ENCODE results near the gene MYB. TPM values are rescaled to one million over a fixed set of nuclear protein-coding genes. Genes with fewer than 3 reads are reported as not detected.
A peak's percentile ranks its signal among the peaks of the same experiment; 100 is the strongest.

MYB gene
- total and polyA plus RNA-seq, 5 donors = 0.12 to 0.14 TPM; not detected in 3

DNA sequence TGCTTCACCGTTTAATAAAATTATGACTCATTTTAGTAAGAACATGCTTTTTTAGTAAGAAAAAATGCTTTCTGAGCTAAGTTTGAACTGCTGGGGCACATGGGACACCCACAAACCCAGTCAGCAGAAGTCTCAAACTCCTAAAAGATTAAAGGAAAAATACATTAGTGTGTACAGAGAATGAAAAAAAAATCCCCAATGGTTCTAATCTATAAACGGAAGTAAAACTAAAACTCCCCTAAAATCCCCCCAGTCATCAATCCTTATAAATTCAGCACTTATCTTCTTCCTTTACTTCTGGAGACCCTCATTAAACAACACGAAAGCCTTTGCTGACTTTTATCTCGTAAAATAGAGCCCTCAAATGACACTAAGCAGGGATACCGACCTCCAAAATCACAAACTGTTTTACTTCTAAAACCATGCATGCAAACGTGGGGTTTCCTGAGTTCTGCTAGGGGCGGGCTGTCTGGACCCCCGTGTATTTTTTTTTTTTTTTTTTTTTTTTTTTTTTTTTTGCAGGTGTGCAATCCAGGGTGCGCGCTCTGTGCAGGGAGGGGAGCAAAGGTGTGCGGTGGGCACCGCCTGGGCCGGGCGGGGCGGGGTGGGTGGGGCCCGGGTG lies 1.1 kb upstream of the MYB start:
- WGBS = 13% methylated on average over 16 of the region's 16 CpGs
- no peak for ATAC-seq
- DNase-seq = no peak
- Histone ChIP-seq H3K27ac (ENCODE audit: low read length) (no peak overlapping the region), H3K4me1 (ENCODE audit: control insufficient read depth, insufficient read depth, low read length) (peaks cover 5% of the 10 kb centered on the region), H3K4me3 (ENCODE audit: low read length) (peak overlapping the region; percentile 73), H3K9me3 (ENCODE audit: control insufficient read depth, low read length) (no peaks in the 10 kb centered on the region), H3K27me3 (ENCODE audit: control insufficient read depth, insufficient read depth) (no peaks in the 10 kb centered on the region)
- intact Hi-C loops (cut with DNase I) = no loop called here

DNA sequence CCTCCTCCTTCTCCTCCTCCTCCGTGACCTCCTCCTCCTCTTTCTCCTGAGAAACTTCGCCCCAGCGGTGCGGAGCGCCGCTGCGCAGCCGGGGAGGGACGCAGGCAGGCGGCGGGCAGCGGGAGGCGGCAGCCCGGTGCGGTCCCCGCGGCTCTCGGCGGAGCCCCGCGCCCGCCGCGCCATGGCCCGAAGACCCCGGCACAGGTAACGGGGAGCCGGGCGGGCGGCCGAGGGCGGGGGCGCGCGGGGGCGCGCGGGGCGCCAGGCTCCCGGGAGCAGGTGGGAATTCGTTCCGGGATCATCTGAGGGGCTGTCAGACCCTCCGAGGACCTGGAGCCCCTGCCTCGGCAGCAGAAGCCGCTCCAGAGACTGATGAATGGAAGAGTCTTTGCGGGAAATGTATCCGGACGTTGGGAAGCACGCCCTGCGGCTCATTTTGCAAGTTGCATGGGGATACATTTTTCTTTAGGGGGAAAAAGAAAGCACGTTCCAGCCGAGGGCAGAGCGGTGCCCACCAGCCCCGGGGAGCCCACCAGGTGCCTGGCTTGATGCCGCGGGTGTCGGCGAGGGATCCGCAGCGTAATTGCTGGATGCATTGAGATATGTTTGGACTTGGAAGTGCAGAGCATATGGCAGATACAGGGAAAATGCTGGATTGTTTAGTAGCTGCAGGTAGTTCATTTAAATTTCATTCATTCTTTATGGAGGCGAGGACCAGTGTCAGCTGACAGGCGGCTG lies 394 bp downstream of the MYB start:
- H3K27ac ChIP-seq (ENCODE audit: low read length) = no peak overlapping the region
- ATAC-seq = peak in 1 of 2 donors; percentile 22
- peak overlapping the region; percentile 73 for H3K4me3 ChIP-seq (ENCODE audit: low read length)
- whole genome bisulfite sequencing = under 1% methylated on average over 62 of the region's 62 CpGs
- DNase-seq = peak in 1 of 3 donors; percentile 34
- intact Hi-C loops (cut with DNase I) = no loop called here
- no peaks in the 10 kb centered on the region for H3K27me3 ChIP-seq (ENCODE audit: control insufficient read depth, insufficient read depth)
- peaks cover 5% of the 10 kb centered on the region for H3K4me1 ChIP-seq (ENCODE audit: control insufficient read depth, insufficient read depth, low read length)
- no peaks in the 10 kb centered on the region for H3K9me3 ChIP-seq (ENCODE audit: control insufficient read depth, low read length)

DNA sequence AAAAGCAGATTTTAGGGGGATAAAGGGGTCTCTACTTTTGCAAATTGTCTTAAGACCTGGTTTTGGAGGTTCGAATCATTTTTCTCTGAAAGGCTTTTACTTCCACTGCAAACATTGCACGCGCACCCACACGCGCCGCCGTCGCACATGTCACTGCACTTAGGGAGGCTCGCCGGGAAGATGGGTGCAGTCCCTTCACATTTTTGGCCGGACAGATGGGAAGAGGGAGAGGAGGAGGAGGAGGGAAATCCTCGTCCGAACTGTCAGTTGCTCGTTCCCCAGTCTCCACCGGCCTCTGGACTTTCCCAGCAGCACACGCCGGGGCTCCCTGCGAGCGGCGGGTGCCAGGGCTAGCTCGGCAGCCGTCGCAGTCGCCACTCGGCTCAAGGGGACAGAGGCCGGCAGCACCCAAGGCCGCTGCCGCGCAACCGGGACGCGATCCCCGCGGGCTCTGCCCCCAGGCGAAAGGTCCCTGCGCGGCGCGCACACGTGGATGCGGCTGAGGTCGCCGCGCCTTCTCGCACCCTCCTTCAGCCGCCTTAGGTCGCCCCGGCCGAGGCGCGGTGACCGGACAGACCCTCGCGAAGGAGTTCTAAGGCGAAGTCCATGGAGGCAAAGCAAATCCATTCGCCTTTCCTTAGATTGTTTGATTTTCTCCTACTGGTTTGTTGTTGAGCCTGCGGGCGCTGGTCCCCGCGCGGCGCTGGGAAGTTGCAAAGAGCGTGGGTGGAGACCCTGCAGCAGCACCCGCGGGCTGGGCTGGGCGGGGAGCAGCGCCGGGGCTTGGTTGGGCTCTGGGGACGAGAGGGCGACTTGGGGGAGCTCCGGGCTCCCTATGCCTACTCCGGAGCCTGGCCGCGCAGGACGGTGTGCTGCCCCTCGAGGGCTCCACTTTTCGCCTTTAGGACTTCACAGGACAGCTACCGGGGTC lies 1.2 kb downstream of the MYB start:
- no peaks in the 10 kb centered on the region for H3K27me3 ChIP-seq (ENCODE audit: control insufficient read depth, insufficient read depth)
- H3K4me3 ChIP-seq (ENCODE audit: low read length) = peak overlapping the region; percentile 73
- WGBS = under 1% methylated on average over 78 of the region's 78 CpGs
- DNase-seq (peak in 2 of 3 donors; percentile 15 to 59), ATAC-seq (peak; percentile 40 to 53)
- peaks cover 5% of the 10 kb centered on the region for H3K4me1 ChIP-seq (ENCODE audit: control insufficient read depth, insufficient read depth, low read length)
- intact Hi-C loops (cut with DNase I) = no loop called here
- no peaks in the 10 kb centered on the region for H3K9me3 ChIP-seq (ENCODE audit: control insufficient read depth, low read length)
- no peak overlapping the region for H3K27ac ChIP-seq (ENCODE audit: low read length)

DNA sequence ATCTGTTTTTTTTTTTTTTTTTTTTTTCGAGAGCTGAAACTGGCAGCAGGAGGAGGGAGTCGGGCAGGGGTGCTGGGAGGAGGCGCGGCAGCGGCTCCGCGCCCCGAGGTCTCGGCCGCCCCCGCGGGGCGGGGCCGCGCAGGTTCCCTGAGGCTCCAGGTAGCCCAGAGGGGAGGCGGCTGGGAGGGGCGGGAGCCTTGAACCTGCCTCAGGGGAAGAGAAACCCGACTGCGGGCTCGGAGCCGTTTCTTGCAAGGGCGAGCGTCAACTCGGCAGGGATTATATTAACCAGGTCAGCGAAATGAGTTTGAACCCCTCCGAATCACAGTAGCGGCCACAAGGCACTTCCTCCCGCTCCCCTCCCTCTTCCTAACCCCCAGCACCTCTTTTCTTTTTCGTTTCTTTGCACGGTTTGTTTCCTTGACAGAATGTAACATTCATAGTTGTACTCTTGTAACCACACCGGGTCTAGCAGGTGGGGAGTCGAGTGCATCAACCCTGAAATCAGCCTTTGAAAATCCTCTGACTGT lies 2.0 kb downstream of the MYB start:
- H3K27ac ChIP-seq (ENCODE audit: low read length) = no peak overlapping the region
- 2% methylated on average over 32 of the region's 32 CpGs for WGBS
- H3K9me3 ChIP-seq (ENCODE audit: control insufficient read depth, low read length) = no peaks in the 10 kb centered on the region
- no peaks in the 10 kb centered on the region for H3K27me3 ChIP-seq (ENCODE audit: control insufficient read depth, insufficient read depth)
- peaks cover 5% of the 10 kb centered on the region for H3K4me1 ChIP-seq (ENCODE audit: control insufficient read depth, insufficient read depth, low read length)
- intact Hi-C loops (cut with DNase I) = no loop called here
- H3K4me3 ChIP-seq (ENCODE audit: low read length) = peak overlapping the region; percentile 73
- DNase-seq (peak in 1 of 3 donors; percentile 49), ATAC-seq (peak; percentile 17 to 30)

DNA sequence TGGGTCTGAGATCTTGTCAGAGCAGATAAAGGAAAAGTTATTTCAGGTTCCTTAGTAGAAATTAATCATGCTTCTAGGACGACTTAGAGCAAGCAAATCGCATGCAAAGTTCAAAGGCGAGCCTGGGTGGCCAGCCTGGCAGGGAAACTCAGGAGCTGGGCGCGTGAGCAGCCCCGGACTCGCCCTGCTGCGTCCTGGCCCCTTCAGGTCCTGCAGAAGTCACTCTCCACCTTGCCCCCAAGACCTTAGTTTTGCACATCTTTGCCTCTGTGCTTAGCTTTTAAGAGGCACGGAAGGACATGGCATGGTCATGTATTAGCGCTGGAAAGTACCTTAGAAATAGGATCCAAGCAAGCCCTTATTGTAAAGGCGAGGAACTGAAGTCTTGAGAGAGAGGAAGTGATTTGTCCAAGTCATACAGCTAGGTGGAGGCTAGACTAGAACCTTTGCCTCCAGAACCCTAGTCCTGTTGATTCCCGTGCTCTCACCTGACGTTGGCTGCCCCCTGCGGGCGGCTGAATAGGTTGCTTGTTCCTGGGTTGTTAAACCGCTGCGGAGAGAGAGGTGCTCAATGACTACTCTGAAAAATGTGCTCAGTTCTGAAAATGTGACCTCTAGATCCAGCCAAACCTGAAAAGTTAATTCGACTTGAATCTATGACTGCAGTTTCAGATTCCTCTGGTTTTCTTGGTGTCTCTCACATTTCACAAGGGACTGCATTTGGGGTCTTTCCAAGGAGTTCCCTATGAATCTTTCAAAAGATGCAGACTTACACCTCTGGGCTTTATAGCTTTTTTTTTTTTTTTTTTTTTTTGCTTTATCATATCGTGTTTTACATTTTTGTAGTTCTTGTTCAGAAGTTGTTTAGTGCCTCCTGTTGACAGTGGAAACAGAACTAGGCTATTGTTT lies 2.7 kb downstream of the MYB start:
- Histone ChIP-seq H3K27me3 (ENCODE audit: control insufficient read depth, insufficient read depth) (no peaks in the 10 kb centered on the region), H3K4me1 (ENCODE audit: control insufficient read depth, insufficient read depth, low read length) (peaks cover 5% of the 10 kb centered on the region), H3K4me3 (ENCODE audit: low read length) (peak overlapping the region; percentile 1), H3K27ac (ENCODE audit: low read length) (no peak overlapping the region), H3K9me3 (ENCODE audit: control insufficient read depth, low read length) (no peaks in the 10 kb centered on the region)
- peak in 1 of 2 donors; percentile 13 for ATAC-seq
- 10% methylated on average over 19 of the region's 19 CpGs for WGBS
- intact Hi-C loops (cut with DNase I) = no loop called here
- peak in 2 of 3 donors; percentile 51 to 66 for DNase-seq

DNA sequence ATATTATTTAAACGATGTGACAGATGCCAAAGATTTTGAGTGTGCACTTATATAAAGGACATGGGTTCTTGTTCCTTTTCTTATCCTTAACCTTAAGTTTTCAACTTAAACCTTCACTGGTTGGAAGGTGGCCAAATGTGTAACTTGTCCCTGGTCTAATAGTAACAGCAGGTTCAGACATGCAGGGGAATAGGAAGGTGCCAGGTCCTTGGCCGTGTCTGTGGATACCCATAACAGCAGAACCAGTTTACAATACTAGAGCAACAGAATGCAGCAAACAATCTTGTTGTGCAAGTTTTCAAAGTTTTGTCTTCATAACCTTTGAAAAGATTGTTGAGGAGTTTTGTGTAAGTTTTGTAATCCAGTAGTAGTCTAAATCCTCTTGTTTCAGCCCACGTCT lies 4.4 kb downstream of the MYB start:
- 91% methylated on average over 3 of the region's 3 CpGs for WGBS
- no peaks in the 10 kb centered on the region for H3K27me3 ChIP-seq (ENCODE audit: control insufficient read depth, insufficient read depth)
- no peak overlapping the region for H3K4me3 ChIP-seq (ENCODE audit: low read length)
- no peak overlapping the region for H3K27ac ChIP-seq (ENCODE audit: low read length)
- DNase-seq = no peak
- ATAC-seq = no peak
- H3K9me3 ChIP-seq (ENCODE audit: control insufficient read depth, low read length) = no peaks in the 10 kb centered on the region
- H3K4me1 ChIP-seq (ENCODE audit: control insufficient read depth, insufficient read depth, low read length) = peaks cover 5% of the 10 kb centered on the region
- intact Hi-C loops (cut with DNase I) = no loop called here

DNA sequence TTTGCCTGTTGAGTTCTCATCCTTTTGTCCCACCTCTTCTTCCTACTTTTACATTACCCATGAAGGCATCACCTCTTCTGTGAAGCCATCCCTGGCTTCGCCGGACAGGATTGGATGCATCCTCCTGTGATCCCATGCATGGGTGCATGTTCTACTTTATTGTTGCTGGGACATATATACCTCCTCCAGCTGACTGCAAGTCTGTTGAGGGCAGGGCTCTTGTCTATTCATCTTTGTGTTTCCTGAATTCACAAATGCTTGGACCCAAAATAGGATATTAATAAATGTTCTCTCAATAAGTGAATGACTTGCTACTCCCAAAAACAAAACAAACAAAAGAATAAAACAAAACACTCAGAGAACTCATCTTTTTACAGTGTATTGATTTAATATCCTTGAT lies 5.1 kb downstream of the MYB start:
- Histone ChIP-seq H3K4me1 (ENCODE audit: control insufficient read depth, insufficient read depth, low read length) (peaks cover 5% of the 10 kb centered on the region), H3K9me3 (ENCODE audit: control insufficient read depth, low read length) (no peaks in the 10 kb centered on the region), H3K27ac (ENCODE audit: low read length) (no peak overlapping the region), H3K27me3 (ENCODE audit: control insufficient read depth, insufficient read depth) (no peaks in the 10 kb centered on the region), H3K4me3 (ENCODE audit: low read length) (no peak overlapping the region)
- WGBS = 97% methylated on average over 2 of the region's 2 CpGs
- ATAC-seq = no peak
- DNase-seq = no peak
- intact Hi-C loops (cut with DNase I) = no loop called here

DNA sequence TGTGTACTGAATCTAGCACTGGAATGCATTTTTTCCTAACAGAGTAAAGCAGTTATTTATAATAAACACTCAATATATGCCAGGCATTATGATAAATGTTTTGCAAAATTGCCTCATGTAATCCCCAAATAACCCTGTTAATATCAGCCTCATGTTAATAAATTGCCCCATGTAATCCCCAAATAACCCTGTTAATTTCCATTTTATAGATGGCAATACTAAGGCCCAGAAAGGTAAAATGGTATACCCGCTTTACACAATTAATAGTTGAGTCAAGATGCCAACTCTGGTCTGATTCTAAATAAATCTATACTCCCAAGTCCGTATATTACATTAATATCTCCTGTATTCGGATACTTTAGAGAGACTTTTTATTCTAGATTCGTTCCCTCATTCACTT lies 6.3 kb downstream of the MYB start:
- Histone ChIP-seq H3K27ac (ENCODE audit: low read length) (no peak overlapping the region), H3K27me3 (ENCODE audit: control insufficient read depth, insufficient read depth) (no peaks in the 10 kb centered on the region), H3K9me3 (ENCODE audit: control insufficient read depth, low read length) (no peaks in the 10 kb centered on the region), H3K4me3 (ENCODE audit: low read length) (no peak overlapping the region), H3K4me1 (ENCODE audit: control insufficient read depth, insufficient read depth, low read length) (peaks cover 4% of the 10 kb centered on the region)
- intact Hi-C loops (cut with DNase I) = no loop called here
- DNase-seq = no peak
- 95% methylated on average over 4 of the region's 4 CpGs for WGBS
- no peak for ATAC-seq

DNA sequence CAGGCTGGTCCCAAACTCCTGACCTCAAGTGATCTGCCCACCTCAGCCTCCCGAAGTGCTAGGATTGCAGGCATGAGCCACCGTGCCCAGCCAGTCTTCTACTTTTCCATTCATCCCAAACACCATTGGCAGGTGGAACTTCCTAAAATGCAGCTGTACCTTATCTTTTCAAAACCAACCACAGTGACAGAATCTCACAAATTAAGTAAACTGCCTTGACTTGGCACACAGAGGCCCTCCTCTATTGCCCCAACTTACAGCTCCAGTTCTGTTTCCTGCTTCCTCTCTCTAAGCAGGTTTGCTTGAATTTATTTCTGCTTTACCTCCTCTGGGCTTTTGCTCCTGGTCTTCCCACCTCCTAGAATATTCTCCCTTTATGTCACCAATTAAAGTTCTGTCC lies 7.6 kb downstream of the MYB start:
- WGBS = 88% methylated on average over 2 of the region's 2 CpGs
- ATAC-seq (no peak), DNase-seq (no peak)
- Histone ChIP-seq H3K4me1 (ENCODE audit: control insufficient read depth, insufficient read depth, low read length) (no peaks in the 10 kb centered on the region), H3K9me3 (ENCODE audit: control insufficient read depth, low read length) (no peaks in the 10 kb centered on the region), H3K4me3 (ENCODE audit: low read length) (no peak overlapping the region), H3K27ac (ENCODE audit: low read length) (no peak overlapping the region), H3K27me3 (ENCODE audit: control insufficient read depth, insufficient read depth) (no peaks in the 10 kb centered on the region)
- intact Hi-C loops (cut with DNase I) = no loop called here

DNA sequence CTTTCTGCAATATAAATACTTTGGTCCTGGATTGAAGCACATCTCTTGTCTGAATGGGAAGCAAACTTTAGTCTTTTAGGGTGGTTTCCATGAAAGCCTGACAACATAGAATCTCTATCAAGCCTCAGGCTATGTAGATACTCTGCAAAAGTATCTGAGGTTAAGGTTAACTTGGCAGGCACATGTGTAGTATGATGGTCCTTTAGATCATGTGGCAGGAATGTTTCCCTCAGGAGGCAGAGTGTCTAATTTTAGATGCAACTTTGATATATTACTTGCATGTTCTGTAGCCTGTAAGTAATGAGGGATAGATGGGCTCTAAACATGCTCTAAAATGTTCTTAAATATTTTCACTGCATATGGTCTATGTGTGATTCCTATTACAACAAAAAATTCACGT lies 8.2 kb downstream of the MYB start:
- 76% methylated on average over 1 of the region's 1 CpG for WGBS
- H3K27me3 ChIP-seq (ENCODE audit: control insufficient read depth, insufficient read depth) = no peaks in the 10 kb centered on the region
- H3K9me3 ChIP-seq (ENCODE audit: control insufficient read depth, low read length) = no peaks in the 10 kb centered on the region
- intact Hi-C loops (cut with DNase I) = no loop called here
- DNase-seq = no peak
- no peak overlapping the region for H3K27ac ChIP-seq (ENCODE audit: low read length)
- H3K4me1 ChIP-seq (ENCODE audit: control insufficient read depth, insufficient read depth, low read length) = no peaks in the 10 kb centered on the region
- ATAC-seq = no peak
- H3K4me3 ChIP-seq (ENCODE audit: low read length) = no peak overlapping the region
